HS-5 (cell line): Measurements from ENCODE around the gene TMEM121B.
"Not testable (repeated sequence)": the region's sequence is repeated elsewhere in the genome, so short reads cannot be mapped to it uniquely, and the experiment has no call there.

Source experiments
- DNase-seq: peaks from one replicate; pipeline ENCODE4 v3.0.0-alpha.2; 2012; ENCODE audit warnings: low read depth

TMEM121B gene

DNA sequence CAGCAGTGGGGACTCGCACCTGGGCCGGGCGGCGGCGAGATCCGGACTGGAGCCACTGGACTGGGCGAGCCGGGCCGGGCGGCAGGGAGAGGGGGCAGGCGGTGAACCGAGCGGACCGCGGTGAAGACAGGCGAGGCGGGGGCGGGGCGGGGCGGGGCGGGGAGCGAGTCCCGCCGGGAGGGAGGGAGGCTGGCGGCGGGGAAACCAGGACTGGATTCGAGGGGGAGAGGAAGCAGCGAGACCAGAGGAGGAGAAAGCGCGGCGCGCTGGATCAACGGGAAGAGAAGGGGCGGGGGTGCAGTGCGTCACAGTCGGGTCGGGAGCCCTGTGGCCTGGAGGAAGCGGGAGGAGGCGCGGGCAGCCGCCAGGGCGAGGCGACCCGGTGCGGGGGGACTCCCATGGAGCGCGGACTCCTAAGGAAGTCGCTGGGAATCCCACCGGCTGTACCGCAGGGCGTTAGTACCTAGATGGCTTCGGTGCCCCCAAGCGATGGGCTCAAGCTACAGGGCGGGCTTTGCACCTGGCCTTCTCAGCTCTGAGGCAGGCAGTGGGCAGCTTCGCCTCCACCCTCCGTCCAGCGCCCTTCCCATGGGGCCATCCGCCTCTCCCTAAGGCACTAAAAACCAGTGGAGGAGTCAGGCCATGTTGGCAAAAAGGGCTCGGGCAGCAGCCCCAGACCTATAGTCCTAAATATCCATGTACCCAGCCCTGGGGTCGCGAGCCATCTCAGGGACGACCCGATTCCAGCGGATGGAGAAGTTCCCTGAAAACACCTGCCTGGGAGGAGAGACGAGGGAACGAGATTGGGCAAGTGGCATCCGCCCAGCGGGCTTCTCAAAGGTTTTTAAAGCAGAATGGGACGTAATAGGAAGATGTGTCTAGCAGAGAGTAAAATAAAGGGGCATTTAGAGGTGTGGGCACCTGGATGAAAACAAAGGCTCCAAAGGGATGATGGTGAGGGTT, at the start of gene TMEM121B:
Gene TMEM121B (minus strand): TSS at position 128 of the 963 bp plus-strand sequence. CDS start 233 bp downstream, outside the sequence.
- peak; percentile 9 for DNase-seq

DNA sequence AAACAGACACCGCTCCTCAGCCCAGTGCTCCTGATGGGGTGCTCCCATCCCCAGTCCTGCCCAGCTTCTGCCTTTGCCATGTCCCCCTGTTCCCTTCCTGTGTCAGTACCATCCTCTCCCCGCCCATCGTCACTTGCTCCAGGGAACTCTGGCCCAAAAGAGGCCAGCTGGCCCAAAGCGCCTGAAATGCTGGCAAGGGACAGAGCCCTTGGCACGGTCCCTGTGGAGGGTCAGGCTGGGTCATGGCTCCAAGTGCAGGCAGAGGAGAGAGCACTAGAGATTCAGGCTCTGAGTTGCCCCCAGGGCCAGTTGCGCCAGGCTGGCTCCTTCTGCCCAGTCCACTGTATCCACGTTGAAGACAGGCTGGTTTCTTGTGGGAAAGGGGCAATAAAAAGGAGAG, 46.3 kb upstream of the TMEM121B start:
- DNase-seq: no peak

DNA sequence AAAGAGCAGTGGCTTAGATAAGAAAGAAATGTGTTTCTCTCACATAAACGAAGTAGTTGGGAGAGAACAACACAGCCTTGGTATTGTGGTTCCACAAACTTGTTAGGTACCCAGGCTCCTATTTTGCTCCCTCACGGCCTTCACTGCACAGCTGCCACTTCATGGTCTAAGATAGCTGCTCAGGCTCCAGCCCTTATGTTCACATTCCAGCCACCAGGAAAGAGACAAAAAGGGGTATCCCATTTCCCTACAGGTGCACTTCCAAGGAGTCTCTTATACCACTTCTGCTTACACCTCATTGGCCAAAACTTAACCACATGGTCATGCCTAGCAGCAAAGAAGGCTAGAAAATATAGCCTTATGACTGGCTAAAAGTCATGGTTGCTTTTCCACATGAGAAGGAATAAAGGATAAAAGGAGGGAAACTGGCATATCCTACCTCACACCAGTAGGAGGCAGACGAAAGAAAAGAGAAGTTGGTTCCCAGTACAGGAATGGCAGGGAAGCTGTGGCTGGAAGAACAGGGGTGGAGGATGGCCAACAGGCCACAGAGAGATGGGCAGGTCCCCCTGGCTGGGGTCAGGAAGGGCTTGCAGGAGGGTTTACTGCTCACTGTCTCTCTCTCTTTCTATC, 43.3 kb upstream of the TMEM121B start:
- DNase-seq: no peak

DNA sequence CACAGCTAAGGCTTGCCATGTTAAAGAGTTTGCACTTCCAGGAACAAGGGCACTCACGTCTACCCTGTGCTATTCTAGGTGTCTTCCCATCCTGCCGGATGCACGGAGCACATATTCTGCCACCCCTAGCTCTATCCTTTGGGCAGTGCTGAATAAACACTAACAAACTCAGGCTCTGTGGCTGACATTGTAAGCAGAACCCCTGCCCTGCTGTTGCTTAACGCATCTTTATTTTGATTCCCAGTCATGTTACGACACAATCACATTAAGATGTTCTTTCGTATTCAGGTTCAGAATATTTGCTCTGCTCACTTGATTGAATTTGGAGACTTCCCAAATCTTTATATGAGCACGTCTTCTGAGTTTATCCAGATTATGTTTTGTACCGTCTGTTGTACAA, 41.6 kb upstream of the TMEM121B start:
- DNase-seq: no peak

DNA sequence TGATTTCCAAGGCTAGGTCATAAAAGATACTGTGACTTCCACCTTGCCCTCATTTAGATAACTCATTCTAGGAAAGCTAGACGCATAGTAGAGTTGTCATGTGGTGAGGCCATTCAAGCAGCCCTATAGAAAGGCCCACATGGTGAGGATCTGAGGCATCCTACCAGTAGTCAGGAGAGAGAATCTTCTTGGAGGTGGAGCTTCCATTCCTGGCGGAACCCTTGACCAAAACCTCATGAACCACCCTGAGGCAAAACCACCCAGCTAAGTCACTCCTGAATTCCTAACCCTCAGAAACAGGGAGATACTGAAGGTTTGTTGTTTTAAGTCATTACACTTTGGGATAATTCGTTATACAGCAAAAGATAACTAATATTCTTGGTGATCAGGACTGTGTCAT, 40.8 kb upstream of the TMEM121B start:
- DNase-seq: no peak

DNA sequence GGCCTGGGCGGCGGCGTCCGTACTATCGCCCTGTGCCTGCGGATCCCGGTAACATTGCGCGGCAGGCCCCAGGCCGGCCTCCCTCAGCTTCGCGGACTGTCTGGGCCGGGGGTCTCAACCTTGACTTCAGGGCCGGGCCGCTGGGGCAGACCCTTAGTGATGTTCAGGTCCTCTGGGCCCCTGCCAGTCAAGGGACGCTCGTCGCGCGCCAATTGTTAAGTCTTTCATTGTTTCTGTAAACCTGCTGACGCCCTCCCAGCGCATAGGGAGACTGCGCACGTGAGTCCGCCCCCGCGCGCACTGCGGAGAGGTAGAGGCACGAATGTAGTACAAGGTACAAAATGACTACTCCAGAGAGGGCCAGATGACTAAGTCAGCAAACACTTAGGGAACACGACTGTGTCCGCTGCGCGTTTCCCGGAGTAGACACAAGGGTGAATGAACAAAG, 38.4 kb upstream of the TMEM121B start:
- DNase-seq: no peak

DNA sequence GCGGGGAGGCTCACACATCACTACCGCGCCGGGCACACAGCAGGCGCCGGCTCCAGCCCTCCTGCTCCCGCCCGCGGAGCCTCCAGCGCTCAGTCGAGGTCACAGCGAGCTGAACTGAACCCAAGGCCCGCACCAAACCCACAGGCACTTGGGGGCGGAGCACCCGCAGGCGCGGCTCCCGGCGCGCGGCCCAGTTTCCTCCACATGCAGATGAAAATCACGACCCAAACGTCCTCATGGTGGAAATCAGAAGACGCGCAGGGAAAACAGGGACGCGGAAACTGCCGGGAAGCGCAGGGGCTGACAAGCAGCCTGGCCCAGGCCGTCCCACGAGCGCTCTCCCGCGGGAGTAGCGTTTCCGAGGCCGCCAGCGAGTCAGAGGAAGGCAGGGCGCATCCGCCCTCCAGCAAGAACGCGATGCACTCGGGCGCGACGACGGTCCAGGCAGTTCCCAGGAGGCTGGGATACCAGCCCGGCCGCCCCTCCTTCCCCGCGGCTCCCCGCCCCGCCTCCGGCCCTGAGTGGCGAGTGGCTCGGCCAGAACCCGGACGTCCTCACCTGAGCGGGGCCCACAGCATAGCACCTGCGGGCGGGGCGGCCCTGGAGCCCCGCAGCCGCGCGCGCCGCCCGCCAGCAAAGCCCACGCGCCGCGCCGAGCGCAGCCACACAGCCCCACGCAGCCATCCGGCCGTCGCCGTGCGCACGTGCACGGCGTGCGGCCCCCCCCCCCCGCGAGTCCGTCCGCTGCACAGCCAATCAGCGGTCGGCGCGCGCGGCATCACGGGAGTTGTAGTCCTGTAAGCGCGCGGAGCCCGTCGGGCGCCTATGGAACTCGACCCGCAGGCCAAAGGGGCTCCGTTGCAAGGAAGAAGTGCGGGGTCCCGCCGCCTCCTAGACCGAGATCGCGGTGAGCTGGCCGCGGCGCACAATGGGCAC, 37.7 kb upstream of the TMEM121B start, which contains the start of gene HDHD5:
Gene HDHD5 (minus strand): TSS at position 710 of the 936 bp plus-strand sequence. CDS start 26 bp downstream, at position 684.
- DNase-seq: peak; percentile 69

DNA sequence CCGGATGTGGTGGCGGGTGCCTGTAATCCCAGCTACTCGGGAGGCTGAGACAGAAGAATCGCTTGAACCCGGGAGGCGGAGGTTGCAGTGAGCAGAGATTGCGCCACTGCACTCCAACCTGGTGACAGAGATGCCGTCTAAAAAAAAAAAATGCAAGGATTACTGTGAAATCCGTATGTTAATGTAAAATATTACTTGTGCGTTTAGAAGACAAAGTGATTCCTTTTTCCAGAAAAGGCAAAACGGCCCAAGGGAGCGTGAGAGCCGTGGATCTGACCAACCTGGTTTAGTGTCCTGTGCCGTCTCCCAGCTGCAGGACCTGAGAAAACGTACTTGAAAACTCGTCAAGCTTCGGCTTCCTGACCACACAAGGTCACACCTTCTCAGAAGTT, 37.0 kb upstream of the TMEM121B start:
- DNase-seq: no peak

DNA sequence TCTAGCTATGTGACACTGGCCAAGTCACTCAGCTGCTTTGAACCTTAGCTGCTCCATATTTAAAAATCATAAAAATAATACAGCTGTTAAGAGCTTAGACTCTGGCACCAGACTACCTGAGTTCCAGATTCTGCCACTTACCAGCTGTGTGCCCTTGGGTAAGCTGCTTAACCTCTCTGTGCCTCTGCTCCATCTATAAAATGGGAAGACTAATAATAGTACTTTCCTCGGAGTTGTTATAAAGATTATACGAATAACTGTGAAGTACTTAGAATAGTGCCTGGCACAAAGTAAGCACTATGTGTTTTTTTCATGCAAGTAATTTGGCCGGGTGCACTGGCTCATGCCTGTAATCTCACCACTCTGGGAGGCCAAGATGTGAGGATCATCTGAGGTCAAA, 36.6 kb upstream of the TMEM121B start:
- no peak for DNase-seq

DNA sequence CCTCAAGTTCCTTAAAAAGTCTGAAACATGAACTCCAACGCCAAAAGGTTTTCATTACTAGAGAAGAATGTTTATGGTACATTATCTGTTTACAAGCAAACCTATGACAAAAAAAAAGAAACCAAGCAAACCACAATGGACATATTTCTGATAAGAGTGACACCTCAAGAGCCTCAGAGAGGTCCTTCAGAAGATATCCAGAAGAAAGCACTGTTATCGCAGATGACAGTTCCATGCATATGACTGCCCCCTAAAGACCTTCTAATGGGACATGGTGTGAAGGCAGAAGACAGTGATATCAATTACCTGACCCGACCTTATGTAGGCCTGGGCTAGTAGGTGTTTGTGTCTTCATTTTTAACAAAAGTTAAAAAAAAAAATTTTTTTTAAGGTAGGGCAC, 34.8 kb upstream of the TMEM121B start:
- no peak for DNase-seq

DNA sequence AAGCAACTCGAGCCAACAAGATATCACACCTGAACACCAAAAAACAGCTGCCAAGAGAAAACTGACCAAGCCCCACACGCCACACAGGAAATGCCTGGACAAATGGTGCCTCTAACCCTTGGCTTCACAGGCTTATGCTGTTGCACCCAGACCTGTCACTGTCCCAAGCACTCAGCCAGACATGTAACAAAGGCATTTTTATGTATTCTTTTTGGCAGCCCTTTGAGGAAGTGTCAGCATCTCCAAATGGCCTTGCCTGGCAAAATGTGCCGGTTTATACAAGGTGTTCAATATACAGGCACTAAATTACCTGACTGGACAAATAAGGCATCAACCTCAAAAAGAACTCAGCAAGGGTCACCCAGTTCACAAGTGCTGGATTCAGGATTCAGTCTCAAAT, 31.8 kb upstream of the TMEM121B start:
- DNase-seq: no peak

DNA sequence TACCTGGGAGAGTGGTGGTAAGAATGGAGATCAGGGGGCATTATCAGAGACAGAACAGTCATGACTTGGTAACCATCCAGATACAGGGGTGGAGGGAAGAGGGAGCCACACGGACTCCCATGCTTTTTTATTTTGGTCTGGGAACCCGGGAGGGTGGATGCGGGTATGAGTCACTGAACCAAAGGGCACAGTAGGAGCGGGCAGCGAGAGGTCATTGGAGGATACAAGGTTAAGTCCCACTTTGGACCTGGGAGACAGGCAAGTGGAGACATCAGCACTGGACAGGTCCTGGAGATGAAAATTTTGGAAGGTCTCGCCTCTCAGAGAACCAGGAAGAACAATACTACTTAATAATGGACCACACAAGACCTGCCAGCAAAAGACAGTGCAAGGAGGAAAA, 31.2 kb upstream of the TMEM121B start:
- DNase-seq: no peak

DNA sequence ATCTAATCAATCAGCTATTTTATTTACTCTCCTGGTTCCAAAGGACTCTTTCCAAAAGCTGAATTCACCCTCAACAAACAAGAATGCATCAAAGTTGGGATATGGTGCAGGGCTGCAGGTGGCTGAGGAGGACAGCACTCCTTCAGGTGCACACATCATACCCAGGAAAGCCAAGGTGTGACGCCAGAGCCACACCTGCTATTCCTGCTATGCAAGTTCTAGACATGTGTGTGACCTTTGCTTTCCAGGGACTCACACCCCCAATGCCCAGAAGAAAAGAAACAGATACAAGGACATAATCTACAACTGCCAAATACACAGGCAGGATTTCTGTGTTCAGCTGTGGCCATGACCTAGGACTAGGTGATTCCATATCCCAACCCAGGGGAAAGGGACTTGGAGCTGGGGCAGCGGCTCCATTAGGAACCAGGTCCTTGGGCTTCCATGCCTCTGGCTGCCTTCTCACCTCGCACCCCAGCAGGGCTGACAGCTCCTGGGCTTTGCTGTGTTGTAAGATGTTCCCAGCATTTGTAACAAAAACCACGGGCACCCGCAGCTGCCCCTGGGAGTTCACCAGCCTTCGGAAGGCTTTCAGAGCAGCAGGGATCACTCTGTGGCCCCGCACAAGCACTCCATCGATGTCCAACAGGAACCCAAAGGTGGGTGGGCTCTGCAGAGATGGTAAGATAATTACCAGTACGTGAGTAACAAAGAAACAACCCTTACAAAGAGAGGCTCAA, 28.1 kb upstream of the TMEM121B start:
- DNase-seq: no peak

DNA sequence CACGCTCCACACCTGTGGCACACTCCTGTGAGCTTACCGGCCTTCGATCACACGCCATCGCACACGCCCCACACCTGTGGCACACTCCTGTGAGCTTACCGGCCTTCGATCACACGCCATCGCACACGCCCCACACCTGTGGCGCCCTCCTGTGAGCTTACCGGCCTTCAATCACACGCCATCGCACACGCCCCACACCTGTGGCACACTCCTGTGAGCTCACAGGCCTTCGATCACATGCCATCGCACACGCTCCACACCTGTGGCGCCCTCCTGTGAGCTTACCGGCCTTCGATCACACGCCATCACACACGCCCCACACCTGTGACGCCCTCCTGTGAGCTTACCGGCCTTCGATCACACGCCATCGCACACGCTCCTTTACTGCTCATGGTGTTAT, 26.3 kb upstream of the TMEM121B start:
- not testable (repeated sequence) for DNase-seq

DNA sequence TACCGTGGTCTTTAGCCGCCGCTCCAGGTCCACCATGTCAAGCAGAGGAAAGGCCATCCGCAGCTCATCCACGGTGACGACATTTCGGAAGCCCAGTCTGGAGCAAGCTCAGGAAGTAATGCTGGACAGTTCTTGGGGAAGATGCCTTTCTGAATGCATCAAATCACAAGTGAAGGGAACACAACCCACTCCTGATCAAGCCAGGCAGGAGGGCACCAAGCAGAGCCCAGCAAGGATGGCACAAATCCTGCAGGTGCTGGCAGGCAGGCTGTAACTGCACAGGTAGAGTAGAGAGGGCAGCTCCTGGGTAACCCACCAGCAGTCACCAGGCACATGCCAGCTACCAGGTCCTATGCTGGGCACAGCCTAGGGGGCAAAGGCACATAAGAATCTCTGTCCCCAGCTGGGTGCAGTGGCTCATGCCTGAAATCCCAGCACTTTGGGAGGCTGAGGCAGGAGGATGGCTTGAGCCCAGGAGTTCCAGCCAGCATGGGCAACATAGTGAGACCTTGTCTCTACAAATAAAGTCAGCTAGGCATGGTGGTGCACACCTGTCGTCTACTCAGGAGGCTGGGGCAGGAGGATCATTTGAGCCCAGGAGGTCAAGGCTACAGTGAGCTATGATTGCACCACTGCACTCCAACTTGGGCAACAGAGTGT, 24.0 kb upstream of the TMEM121B start:
- no peak for DNase-seq

DNA sequence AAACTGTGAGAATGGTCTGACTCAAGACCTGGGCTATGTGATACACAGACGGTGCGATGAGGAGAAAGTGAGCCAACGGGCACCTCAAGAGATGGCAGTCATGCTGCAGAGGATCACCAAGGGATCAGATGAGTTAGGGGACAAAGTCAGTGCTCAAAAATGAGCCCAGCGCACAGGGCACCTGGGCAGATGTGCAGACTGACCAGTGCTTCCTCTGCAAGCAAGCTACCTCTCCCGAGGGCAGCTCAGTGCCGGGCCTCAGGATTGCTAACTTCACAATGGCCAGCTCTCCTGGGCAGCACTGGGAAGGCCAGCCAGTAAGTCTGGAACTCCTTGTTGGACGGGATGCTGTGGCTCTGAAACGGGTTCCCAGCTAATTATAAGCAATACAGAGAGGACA, 22.7 kb upstream of the TMEM121B start:
- DNase-seq: no peak

DNA sequence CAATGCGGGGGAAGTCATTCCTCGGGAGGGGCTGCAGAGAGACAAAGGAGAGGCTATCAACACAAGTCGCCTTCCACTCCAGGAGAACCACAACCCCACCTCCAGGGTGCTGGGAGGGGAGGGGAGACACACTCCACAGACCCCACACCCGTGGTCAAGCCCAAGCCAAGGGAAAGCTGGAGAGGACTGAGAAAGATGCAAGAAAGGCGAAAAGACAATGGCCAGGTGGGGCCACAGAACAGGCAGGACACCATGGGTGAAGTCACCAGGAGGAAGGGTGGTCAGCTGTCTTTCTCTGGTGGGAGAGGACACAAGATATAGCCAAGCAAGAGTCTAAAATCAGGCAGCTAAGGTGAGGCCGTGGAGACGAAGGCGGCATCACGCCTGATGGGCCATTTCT, 21.9 kb upstream of the TMEM121B start:
- DNase-seq: no peak

DNA sequence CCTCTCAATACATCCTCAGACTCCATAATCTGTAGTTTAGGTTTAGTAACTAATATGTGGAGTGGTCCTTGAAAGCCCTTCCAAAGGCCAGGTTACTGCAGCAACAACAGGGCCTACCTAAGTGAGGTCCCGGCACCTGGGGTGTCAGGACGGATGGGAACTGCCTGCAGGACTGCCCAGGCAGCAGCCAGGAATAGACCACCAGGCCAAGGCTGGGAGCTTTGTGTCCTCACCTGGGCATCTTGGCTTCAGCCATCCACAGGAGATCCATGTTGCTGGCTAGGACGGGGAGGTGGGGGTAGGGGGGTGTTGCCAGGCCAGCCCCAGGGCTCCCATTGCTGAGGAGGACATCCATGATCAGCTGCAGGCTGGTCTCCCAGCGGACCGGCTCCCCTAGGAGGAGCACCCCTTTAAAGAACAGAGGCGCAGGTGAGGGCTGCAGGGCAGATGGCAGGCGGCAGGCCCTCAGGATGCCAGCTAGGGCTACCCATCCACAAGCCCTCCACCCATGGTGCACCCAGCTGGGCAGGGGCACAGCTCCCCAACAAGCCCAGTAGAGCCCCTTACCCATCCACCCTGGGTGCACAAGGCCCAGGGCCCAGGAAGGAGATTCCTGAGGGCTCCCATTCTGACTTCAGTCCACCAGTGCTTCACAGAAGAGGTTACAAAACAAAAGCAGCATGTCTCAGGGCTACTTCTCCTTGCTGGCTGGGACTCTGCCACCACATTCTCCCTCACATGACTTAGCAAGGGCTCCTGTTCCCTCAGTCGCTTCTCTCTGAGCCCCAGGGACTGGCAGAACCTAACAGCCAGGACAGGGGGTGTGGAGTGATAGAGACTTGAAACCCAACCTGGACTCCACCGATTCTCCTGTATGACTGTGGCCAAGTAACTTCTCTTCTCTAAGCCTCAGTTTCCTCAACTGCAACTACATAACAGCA, 19.9 kb upstream of the TMEM121B start:
- no peak for DNase-seq

DNA sequence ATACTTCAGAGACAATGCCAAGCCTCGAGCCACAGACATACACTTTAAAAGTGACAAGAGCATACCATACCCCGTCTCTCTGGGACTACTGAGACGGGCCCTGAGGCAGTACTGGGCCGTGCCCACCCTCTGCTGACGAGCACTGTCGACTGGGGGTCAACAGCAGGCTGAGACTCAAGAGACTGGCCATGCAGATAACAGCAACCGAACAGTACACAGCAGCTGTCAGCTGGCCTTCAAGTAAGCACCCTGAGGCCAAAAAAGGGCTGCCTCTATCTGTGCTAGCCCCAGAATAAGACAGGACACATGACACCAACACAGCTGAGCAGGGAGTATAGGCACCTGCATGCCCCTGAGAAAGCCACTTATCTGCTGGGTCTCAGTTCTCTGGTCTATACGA, 18.9 kb upstream of the TMEM121B start:
- no peak for DNase-seq

DNA sequence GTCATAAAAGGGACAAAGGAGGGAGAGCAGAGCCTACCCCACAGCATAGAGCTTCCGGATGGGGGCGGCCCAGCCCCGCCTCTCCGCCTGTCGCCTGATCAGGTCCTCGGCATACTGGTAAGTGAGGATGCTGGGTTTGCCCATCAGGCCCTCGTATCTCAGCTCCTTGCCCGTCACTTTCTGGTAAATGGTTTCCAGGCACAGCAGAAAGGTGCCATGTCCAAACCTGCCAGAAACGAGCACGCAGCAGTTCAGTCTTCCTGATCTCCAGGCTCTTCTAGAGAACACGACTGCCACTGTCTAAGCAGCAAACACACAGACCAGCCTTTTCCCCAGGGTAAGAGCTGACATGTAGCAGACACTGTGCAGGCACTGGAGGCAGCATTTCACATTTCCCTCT, 17.4 kb upstream of the TMEM121B start:
- no peak for DNase-seq
